GM18907 (cell line): ENCODE measurements around the gene TRAPPC14.
"Not testable (repeated sequence)": the region's sequence is repeated elsewhere in the genome, so short reads cannot be mapped to it uniquely, and the experiment has no call there.

Source experiments
- ATAC-seq: cut with Tn5 transposase; IDR thresholded peaks from one replicate; pipeline ENCODE4 v1.9.1; 2021; ENCODE audit warnings: mild to moderate bottlenecking, moderate library complexity; ENCODE audit not compliant: unreplicated experiment

TRAPPC14 gene

DNA sequence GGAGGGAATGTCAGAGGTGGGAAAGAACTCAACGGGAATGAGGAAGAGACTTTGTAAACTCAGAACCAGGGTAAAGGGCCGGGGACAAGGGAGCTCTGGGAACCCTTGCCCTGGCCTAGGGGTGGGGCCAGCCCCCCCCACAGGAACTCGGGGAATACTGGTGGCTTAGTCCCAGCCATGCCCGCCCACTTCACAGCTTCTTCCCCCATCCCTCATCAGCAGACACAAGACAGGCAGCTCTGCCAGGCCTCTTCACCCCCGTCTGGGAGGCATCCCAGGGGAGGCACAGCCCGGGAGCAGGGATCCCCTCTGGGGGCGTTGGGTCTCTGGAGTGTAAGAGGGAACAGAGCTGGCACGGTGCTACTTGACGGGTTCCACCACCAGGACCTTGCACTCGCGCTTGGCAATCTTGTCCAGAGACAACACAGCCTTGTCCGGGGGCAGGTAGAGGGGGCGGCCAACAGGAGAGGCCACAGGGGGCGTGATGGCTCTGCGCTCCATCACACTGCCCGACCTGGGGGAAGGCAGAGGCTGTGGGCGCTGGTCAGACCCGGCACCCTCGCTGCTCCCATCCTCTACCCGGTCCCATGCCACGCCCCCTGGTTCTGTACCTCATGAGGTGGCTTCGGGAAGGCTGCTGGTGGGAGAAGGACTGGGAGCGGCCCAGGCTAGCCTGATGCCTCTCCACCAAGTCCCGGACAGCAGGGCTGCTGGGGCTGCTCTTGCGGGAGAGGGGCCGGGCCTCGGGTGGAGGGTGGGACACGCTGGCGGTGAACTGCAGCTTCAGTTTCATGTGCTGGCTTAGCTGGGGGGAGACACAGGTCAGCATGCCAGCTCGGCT, 3.7 kb downstream of the TRAPPC14 start:
- ATAC-seq, result no peak

DNA sequence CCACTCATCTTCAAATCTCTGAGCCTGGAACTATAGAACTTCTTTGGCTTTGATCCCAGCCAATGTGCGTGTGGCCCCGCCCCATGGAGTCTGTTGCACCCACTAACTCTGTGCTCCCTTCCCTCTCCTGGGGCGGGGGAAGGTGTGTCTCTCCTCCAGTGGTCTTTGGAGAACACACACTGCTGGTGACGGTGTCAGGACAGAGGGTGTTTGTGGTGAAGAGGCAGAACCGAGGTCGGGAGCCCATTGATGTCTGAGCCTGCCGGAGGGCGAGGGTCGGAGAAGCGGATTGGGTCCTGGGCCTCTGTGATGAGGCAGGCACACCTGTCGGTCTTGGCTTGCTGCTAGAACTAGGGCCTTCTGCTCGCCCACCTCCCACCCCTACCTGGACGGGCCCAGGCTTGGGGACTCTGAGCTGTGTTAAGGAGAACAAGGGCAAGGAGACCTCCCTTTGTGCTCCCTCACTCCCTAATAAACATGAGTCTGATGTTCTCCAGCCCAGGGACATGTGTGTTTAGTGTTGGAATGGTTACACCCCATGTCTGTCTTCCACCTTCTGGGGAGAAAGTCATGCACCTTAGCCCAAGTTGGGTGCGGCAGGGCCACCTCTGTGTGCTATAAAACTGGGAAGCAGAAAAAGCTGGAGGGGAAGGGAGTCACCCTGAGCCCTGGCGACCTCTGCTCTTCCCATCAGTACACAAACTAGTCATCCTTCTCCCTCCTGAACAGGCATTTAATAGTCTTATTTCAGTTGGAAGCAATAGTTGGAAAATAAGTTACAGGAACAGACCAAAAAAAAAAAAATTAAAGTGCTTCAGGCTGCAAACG, 4.6 kb downstream of the TRAPPC14 start:
- ATAC-seq, result no peak

DNA sequence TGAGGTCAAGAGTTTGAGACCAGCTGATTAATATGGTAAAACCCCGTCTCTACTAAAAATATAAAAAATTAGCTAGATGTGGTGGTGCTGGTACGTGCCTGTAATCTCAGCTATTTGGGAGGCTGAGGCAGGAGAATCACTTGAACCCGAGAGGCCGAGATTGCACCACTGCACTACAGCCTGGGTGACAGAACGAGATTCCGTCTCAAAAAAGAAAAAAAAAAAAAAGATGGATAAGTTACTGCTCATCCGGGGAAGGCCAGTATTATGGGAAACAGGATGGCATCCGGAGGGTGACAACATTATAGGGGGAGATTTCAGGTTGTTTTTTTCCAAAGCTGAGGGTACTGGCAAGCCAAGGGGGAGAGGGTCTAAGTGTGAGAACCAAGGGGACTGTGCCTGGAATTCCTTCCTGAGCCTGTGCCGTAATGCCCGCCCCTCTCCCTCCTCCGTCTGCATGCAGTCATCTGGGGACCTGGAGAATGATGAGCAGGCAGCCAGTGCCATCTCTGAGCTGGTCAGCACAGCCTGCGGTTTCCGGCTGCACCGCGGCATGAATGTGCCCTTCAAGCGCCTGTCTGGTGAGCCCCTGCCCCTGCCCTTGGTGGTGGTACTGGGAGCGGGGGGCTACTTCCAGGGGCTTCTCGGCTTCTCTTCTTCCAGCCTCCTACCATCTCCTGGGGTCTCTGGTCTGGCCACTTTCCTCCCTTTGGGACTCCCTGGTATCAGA, 5.4 kb downstream of the TRAPPC14 start:
- no peak for ATAC-seq

DNA sequence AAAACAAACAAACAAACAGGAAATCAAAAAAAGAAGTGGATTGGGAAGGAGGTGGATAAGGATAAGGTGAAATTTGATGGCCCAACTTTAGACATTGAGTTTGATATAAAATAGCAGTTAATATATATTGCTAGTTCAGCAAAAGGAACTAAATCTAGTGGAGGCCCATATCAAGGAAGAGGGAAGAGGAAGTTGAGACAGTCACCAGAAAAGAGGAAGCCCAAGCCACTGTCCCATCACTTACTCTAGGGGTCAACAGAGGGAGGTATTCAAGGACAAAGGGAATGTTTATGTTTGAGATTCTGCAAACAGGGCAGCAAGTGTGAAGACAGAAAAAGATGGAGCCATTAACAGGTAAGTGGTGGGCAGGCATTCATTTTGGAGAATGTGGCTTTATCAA, 6.1 kb downstream of the TRAPPC14 start:
- ATAC-seq, result no peak

DNA sequence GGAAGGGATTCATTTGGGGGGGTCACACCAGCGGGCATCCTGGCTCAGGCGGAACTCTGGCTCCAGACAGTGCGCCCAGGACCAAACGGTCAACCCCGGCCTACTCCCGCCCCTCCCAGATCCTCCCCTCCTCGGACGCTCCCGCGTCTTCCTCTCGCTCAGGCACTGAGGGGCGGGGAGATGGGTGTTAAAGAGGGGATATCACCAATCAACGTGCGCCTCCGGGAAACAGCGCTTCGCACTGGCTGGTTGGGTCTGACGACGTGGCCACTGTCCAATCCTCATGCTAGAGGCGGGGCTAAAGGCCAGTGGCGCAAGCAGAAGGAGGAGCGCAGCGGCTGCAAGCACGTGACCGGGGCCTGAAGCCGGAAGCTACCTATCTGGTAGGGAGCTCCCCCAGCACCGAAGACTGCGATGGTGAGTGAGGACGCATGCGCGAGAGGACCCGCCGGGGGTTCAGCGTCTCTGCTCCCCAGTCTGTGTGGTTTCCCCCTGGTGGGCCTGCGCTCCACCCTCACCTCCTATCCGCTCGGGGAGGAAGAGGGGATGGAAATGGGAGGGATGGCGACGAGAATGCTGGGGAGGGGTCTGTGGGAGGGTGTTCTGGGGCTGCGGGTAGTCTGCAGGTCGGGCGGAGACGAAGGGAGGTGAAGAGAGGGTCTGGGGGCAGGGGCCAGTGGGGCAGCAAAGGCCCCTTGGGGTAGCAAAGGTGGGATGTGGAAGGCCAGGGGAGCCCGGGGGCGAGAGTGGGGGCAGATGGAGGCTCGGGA, 9.8 kb downstream of the TRAPPC14 start, which contains the start of gene LAMTOR4:
TSS of gene LAMTOR4 (plus strand) at position 360 of the 770 bp plus-strand sequence. CDS start at position 415, 55 bp downstream.
- ATAC-seq, result peak; percentile 96

DNA sequence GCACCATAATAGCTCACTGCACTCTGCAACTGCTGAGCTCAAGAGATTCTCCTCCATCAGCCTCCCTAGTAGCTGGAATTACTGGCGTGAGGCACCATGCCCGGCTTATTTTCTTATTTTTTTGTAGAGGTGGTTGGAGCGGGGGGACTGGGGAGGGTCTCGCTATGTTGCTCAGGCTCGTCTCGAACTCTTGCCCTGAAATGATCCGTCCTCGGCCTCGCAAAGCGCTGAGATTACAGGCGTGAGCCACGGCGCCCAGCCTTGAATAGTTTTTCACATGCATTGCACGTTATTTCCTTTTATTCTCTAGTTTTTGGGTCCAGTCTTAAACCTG, 10.3 kb downstream of the TRAPPC14 start:
- ATAC-seq, result no peak

DNA sequence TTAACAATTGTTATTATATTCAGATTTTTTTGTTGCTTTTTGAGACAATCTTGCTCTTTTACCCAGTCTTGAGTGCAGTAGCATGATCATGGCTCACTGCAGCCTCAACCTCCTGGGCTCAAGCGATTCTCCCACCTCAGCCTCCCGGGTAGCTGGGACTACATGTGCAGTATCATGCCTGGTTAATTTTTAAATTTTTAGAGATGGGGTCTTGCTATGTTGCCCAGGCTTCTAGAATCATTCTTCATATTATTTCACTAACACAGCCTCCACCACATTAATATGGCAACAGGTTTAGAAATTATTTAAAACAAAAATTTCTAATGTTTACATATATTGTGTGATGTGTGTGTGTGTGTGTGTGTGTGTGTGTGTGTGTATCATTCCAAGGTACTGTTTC, 11.2 kb downstream of the TRAPPC14 start:
- ATAC-seq, result no peak

DNA sequence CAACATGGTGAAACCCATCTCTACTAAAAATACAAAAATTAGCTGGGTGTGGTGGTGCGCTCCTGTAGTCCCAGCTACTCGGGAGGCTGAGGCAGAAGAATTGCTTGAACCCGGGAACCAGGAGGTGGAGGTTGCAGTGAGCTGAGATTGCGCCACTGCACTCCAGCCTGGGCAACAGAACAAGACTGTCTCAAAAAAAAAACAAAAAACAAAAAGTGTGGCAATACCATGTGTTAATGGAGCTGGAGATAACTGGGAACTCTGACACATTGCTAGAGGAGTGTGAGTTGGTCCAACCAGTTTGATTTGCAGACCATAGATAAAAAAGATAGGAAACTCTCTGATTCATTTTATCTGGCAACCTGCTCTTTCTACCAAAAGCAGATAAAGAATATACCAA, 12.2 kb downstream of the TRAPPC14 start:
- not testable (repeated sequence) for ATAC-seq

DNA sequence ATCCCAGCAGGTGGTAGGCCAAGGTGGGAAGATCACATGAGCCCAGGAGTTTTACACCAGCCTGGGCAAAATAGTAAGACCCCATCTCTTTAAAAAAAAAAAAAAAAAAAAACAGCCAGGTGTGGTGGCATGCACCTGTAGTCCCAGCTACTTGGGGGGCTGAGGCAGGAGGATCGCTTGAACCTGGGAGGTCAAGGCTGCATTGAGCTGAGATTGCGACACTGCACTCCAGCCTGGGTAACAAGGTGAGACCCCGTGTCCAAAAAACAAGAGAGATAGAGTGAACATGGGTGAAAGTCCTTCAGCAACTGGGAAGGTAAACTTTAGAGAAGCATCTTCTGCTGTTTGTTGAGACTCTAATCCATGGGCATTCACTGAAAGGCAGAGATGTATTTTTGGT, 16.1 kb downstream of the TRAPPC14 start:
- ATAC-seq, result no peak

DNA sequence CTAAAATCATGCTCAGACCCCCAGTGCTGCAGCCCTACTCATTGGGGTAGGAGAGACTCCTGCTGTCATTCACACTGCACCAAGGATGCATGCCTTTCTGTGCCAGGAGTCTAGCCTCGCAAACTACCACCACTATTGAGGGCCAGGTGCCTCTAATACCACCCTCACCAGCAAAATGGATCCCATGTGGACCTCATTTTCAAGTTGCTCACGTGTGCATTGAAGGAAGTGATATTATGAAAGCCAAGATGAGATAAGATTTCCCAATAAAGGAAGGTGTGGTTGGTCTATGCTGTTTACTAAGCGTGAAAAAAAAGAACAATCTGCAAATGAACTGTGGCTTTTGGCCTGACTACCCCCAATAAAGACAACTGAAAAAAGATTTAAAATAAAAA, 17.0 kb downstream of the TRAPPC14 start:
- ATAC-seq, result no peak

DNA sequence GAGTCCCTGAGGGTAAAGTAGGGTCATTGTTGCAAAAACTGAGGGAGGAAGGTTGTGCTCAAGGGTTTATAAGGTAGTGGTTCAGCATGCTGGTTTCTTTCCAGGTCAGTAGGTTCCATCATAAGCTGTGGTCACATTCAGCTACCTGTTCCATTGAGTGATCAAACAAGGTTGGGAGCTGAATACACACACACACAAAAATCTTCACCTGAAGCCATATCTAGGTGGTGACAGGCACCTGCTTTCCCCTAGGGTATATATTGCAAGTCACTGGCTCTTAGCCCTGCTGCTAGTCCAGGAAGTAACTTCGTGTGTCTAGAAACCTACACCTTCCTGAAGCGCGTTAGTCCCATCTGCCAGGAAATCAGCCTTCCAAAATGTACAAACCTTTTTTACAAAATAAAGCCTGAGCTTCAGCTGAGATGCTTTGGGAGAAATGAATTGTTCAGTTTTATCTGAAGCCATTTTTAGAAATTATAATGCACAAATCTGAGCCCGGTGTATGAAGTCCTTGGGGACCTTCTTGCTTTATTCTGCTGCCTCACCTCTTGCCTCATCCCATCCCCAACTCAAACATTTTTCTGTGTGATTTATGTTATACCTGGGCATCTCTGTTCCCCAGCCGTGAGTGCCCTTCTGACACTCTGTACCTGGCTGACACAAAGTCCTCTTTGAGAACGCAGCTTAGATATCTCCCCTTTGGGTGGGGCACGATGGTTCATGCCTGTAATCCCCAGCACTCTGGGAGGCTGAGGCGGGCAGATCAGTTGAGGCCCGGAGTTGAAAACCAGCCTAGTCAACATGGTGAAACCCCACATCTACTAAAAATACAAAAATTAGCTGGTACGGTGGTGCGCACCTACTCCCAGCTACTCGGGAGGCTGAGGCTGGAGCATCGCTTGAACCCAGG, 20.4 kb downstream of the TRAPPC14 start:
- ATAC-seq, result no peak

DNA sequence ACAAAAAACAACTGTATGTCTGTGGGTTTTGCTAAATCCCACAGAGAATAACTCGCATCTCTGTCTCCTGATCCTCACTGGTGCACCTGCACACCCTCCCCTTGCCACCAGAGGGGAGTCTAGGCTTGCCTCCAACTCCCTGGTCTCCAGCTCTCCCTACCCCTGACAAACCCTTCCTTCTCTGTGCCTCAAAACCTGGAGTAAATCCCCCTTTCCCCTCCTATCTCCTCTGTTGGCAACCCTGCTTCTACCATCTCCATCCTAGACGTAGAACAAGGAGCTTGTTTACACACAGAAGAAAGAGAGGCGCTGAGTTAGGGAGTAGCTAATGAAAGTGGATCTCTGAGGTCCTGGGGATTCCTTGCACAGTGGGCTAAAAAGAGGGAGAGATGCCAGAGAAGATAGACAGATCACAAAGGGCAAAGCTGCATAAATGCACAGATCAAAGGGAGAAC, 25.8 kb downstream of the TRAPPC14 start:
- ATAC-seq, result peak; percentile 75

DNA sequence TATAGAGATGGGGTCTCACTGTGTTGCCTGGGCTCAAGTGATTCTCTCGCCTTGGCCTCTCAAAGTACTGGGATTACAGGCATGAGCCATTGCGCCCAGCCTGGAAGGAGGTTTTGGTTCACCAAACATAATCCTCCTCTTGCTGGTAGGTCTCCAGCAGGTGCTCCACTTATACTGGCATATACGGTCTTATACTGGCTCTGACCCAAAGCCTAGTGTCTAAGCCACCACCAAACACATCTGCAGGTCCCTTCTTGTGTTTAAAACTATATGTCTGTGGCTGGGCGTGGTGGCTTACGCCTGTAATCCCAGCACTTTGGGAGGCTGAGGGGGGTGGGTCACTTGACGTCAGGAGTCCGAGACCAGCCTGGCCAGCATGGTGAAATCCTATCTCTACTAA, 26.4 kb downstream of the TRAPPC14 start:
- no peak for ATAC-seq

DNA sequence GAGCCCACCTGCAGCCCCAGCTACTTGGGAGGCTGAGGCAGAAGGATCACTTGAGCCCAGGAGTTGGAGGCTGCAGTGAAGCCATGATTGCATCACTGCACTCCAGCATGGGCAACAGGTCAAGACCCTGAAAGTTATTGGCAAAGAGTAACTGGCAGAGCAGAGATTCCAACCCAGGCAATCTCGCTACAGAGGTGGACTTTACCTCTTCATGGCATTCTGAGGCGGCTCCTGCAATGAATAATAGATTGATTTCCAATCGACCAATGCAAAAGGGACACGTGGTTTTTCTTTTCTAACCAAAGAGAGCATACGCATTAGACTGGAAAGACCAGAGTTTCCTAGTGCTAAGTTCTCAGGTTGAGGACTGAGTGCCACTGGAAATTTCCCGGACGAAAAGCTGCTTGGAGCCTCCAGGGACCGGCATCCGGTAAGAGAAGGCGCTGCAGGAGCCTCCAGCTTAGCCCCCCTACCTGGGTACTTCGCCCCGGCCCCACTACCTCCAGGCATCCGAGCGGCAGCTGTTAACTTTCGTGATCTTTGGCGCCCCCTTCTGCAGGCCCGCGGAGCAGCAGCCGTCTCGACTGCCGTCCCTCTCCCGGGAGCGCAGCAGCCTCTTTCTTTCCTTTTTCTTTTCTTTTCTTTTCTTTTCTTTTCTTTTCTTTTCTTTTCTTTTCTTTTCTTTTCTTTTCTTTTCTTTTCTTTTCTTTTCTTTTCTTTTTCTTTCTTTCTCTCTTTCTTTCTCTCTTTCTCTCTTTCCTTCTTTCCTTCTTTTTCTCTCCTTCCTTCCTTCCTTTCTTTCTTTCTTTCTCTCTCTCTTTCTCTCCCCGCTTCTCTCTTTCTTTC, 27.7 kb downstream of the TRAPPC14 start:
- ATAC-seq, result no peak

DNA sequence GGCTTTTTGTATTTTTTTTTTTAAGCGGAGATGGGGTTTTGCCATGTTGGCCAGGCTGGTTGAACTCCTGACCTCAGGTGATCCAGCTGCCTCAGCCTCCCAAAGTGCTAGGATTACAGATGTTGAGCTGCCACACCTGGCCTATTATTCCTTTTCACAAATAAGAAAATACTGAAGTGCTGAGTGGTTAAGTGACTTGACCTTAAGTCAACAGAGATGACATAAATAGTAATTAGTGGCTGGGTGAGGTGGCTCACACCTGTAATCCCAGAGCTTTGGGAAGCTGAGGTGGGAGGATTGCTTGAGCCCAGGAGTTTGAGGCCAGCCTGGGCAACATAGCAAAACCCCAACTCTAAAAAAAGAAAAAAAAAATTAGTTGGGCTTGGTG, 28.3 kb downstream of the TRAPPC14 start:
- not testable (repeated sequence) for ATAC-seq

DNA sequence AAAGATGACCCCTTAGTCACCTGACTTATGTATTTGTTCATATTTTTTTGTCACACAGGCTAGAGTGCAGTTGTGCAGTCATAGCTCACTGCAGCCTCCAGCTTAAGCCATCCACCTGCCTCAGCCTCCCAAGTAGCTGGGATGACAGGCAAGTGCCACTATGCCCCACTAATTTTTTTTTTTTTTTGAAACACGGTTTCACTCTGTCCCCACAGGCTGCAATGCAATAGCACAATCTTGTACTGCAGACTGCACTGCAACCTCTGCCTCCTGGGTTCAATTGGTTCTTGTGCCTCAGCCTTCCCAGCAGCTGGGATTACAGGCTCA, 29.9 kb downstream of the TRAPPC14 start:
- ATAC-seq, result no peak

DNA sequence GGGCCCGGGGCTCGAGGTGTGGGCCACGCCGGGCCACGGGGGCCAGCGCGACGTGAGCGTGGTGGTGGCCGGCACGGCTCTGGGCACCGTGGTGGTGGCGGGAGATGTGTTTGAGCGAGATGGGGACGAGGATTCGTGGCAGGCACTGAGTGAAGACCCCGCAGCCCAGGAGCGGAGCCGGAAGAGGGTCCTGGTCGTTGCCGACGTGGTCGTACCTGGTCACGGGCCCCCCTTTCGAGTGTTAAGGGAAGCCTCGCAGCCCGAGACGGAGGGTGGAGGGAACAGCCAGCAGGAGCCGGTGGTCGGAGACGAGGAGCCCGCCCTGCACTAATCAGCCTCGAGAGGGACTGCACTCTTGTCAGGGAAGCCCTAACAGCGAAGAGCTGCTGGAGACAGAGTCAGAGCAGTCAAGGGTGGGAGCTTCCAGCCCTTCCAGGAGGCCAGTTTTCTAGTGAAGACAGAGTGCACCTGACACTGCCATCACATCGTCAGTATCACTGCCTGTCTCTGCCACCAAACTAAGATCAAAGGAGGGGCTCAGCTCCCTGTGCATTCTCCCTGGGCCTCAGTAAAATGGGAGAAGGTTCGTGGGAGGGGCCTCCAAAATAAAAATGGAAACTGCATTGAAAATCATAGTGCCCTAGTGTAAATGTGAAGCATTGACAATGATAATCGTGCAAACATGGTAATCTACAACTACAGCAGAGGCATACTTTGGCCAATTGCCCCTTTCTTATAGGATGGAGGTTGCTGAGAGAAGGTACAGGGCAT, 30.5 kb downstream of the TRAPPC14 start:
- no peak for ATAC-seq
